Loucy (cell line): Measurements from ENCODE around the gene TMEM163.

Experiments
- H2AFZ ChIP-seq: fragments of 200-600 bp; sonication (generic); 2 replicates; pipeline ENCODE4 v1.6.0; 2016; ENCODE audit warnings: antibody characterized with exemption, mild to moderate bottlenecking, low read length, moderate library complexity
- H3F3A ChIP-seq: fragments of 200-600 bp; 2 replicates; pipeline ENCODE4 v1.6.0; 2016; ENCODE audit warnings: antibody characterized with exemption, low read depth, mild to moderate bottlenecking
- H3K27me3 ChIP-seq: fragments of 200-600 bp; sonication (generic); 2 replicates; pipeline ENCODE4 v1.6.1; 2014; ENCODE audit warnings: low read length, mild to moderate bottlenecking; ENCODE audit not compliant: insufficient read depth, poor library complexity, severe bottlenecking
- H3K36me3 ChIP-seq: fragments of 200-600 bp; sonication (generic); 2 replicates; pipeline ENCODE4 v1.6.1; 2016; ENCODE audit warnings: low read length; ENCODE audit not compliant: insufficient read depth
- H3K4me1 ChIP-seq: fragments of 200-600 bp; sonication (generic); 2 replicates; pipeline ENCODE4 v1.5.1; 2014; ENCODE audit warnings: low read length, mild to moderate bottlenecking; ENCODE audit not compliant: insufficient read depth, poor library complexity, severe bottlenecking
- H3K4me2 ChIP-seq: fragments of 200-600 bp; sonication (generic); 2 replicates; pipeline ENCODE4 v1.6.0; 2014; ENCODE audit warnings: antibody characterized with exemption, low read length, low read depth, mild to moderate bottlenecking; ENCODE audit not compliant: poor library complexity, severe bottlenecking
- H3K4me3 ChIP-seq: fragments of 200-600 bp; sonication (generic); 2 replicates; pipeline ENCODE4 v1.5.1; 2014; ENCODE audit warnings: low read length, mild to moderate bottlenecking, mixed read lengths; ENCODE audit not compliant: poor library complexity, severe bottlenecking
- H3K79me2 ChIP-seq: fragments of 200-600 bp; sonication (generic); 2 replicates; pipeline ENCODE4 v1.6.1; 2014; ENCODE audit warnings: low read length; ENCODE audit not compliant: insufficient read depth
- H3K9ac ChIP-seq: fragments of 200-600 bp; sonication (generic); 2 replicates; pipeline ENCODE4 v1.6.0; 2014; ENCODE audit warnings: mild to moderate bottlenecking, low read depth, low read length, moderate library complexity; ENCODE audit not compliant: poor library complexity, severe bottlenecking
- H3K9me2 ChIP-seq: fragments of 200-600 bp; sonication (generic); replicated peaks from 2 replicates; pipeline ENCODE4 v1.6.1; 2016; ENCODE audit warnings: low read depth, low read length, mixed read lengths
- H3K9me3 ChIP-seq: fragments of 200-600 bp; sonication (generic); 2 replicates; pipeline ENCODE4 v1.6.1; 2014; ENCODE audit warnings: mild to moderate bottlenecking, antibody characterized with exemption, low read length, low read depth; ENCODE audit not compliant: insufficient read depth
- H4K20me1 ChIP-seq: fragments of 200-600 bp; sonication (generic); 2 replicates; pipeline ENCODE4 v1.6.0; 2014; ENCODE audit warnings: antibody characterized with exemption, low read length, mild to moderate bottlenecking; ENCODE audit not compliant: insufficient read depth, poor library complexity, severe bottlenecking
- CTCF ChIP-seq: fragments of 200-600 bp; sonication (generic); conservative IDR thresholded peaks from 2 replicates; pipeline ENCODE4 v1.5.1; 2014; ENCODE audit warnings: mild to moderate bottlenecking, antibody characterized with exemption, low read length
- EZH2phosphoT487 ChIP-seq: fragments of 200-600 bp; IDR thresholded peaks from 2 replicates; pipeline ENCODE4 v1.6.1; 2018; ENCODE audit warnings: antibody characterized with exemption, mild to moderate bottlenecking, moderate library complexity, borderline replicate concordance

Gene TMEM163

GRCh38 chr2:134573085-134573370 is 145.8 kb downstream of the TMEM163 start:
- H3K4me2 ChIP-seq, result no peak overlapping the region
- H3K79me2 ChIP-seq, result no peaks in the 10 kb centered on the region
- H3K27me3 ChIP-seq, result no peaks in the 10 kb centered on the region
- H3K9me2 ChIP-seq, result no peaks in the 10 kb centered on the region
- no peak overlapping the region for H3K4me3 ChIP-seq
- no peaks in the 10 kb centered on the region for H3K9me3 ChIP-seq
- H3K9ac ChIP-seq, result no peak overlapping the region
- TF ChIP-seq CTCF, result no peak
- TF ChIP-seq EZH2phosphoT487, result no peak
- H4K20me1 ChIP-seq, result no peaks in the 10 kb centered on the region
- no peak overlapping the region for H2AFZ ChIP-seq
- H3K36me3 ChIP-seq, result no peaks in the 10 kb centered on the region
- no peaks in the 10 kb centered on the region for H3K4me1 ChIP-seq
- no peaks in the 10 kb centered on the region for H3F3A ChIP-seq

GRCh38 chr2:134572314-134573084 is 146.3 kb downstream of the TMEM163 start:
- H3F3A ChIP-seq, result no peaks in the 10 kb centered on the region
- H3K4me2 ChIP-seq, result no peak overlapping the region
- H3K4me1 ChIP-seq, result no peaks in the 10 kb centered on the region
- TF ChIP-seq EZH2phosphoT487 (no peak), CTCF (no peak)
- H3K9me2 ChIP-seq, result no peaks in the 10 kb centered on the region
- no peaks in the 10 kb centered on the region for H3K9me3 ChIP-seq
- H3K4me3 ChIP-seq, result no peak overlapping the region
- H2AFZ ChIP-seq, result no peak overlapping the region
- H3K27me3 ChIP-seq, result no peaks in the 10 kb centered on the region
- H3K9ac ChIP-seq, result no peak overlapping the region
- H3K36me3 ChIP-seq, result no peaks in the 10 kb centered on the region
- H3K79me2 ChIP-seq, result no peaks in the 10 kb centered on the region
- H4K20me1 ChIP-seq, result no peaks in the 10 kb centered on the region

- H3K36me3 ChIP-seq, result no peaks in the 10 kb centered on the region
- H3K79me2 ChIP-seq, result no peaks in the 10 kb centered on the region
- H3K4me3 ChIP-seq, result no peak overlapping the region
- H4K20me1 ChIP-seq, result no peaks in the 10 kb centered on the region
- H3K4me1 ChIP-seq, result no peaks in the 10 kb centered on the region
- no peaks in the 10 kb centered on the region for H3F3A ChIP-seq
- no peaks in the 10 kb centered on the region for H3K27me3 ChIP-seq
- TF ChIP-seq CTCF, result no peak
- no peak for TF ChIP-seq EZH2phosphoT487
- H3K9me2 ChIP-seq, result no peaks in the 10 kb centered on the region
- no peak overlapping the region for H3K9ac ChIP-seq
- no peaks in the 10 kb centered on the region for H3K9me3 ChIP-seq
- no peak overlapping the region for H3K4me2 ChIP-seq
- no peak overlapping the region for H2AFZ ChIP-seq
Observed at GRCh38 chr2:134570676-134571075, 148.1 kb downstream of the TMEM163 start.
